WI38 (cell line): ENCODE results near the gene AACS.
"Not testable (repeated sequence)": the region's sequence is repeated elsewhere in the genome, so short reads cannot be mapped to it uniquely, and the experiment has no call there.

Experiments
- H3K4me3 ChIP-seq: 2 replicates; pipeline ENCODE4 v1.5.1; 2011; ENCODE audit warnings: low read depth, mild to moderate bottlenecking, control low read depth, low read length
- TF ChIP-seq, protein P1 (sequence below): IDR thresholded peaks from 2 replicates; pipeline ENCODE4 v1.5.1; 2012; ENCODE audit warnings: low read depth, mild to moderate bottlenecking, control low read depth, low read length

The AACS gene

DNA sequence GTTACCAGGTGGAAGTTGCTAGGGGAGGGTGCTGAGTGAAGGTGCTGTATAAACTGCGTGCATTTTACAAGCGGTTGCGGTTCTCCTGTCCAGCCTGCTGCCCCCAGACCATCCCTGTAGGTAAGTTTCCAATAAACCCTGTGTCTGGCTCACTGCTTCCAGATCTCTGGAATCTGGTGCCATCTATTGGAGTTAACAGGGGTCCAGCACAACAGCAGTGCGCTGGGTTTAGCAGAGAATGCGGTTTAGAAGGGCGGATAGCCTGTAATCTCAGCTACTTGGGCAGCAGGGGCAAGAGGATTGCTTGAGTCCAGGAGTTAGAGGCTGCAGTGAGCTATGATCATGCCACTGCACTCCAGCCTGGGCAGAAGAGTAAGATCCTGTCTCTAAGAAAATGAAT is 4.9 kb downstream of the AACS start:
- no peak overlapping the region for H3K4me3 ChIP-seq
- TF ChIP-seq, protein P1, sequence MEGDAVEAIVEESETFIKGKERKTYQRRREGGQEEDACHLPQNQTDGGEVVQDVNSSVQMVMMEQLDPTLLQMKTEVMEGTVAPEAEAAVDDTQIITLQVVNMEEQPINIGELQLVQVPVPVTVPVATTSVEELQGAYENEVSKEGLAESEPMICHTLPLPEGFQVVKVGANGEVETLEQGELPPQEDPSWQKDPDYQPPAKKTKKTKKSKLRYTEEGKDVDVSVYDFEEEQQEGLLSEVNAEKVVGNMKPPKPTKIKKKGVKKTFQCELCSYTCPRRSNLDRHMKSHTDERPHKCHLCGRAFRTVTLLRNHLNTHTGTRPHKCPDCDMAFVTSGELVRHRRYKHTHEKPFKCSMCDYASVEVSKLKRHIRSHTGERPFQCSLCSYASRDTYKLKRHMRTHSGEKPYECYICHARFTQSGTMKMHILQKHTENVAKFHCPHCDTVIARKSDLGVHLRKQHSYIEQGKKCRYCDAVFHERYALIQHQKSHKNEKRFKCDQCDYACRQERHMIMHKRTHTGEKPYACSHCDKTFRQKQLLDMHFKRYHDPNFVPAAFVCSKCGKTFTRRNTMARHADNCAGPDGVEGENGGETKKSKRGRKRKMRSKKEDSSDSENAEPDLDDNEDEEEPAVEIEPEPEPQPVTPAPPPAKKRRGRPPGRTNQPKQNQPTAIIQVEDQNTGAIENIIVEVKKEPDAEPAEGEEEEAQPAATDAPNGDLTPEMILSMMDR, result no peak

DNA sequence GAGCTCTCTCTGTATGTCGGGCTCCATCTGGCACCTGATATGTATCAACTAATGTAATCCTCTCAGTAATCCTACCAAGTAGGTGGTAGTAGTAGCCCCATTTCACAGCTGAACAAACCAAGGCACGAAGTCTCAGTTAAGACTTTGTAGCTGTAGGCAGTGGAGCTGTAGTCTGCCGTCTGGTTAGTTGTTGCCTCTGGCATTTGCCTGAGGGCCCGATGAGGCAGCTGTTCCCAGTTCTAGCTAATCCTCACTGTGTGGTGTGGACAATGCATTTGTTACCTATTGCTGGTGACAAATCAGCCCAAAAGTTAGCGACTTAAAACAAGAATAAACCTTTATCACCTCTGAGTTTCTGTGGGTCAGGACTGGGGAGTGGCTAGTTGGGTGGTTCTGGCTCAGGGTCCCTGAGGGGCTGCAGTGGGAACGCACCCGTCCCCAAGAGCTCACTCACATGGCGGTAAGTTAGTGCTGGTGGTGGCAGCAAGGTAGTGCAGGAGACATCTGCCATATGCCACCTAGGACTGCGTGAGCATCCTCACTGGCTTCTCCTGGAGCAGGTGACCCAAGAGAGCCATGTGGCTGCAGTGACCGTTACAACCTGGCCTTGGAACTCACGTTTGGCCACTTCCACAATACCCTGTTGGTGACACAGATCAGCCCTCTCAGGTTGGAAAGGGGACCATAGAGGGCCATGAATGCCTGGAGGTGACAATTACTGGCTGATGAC is 5.6 kb downstream of the AACS start:
- H3K4me3 ChIP-seq, result no peak overlapping the region

DNA sequence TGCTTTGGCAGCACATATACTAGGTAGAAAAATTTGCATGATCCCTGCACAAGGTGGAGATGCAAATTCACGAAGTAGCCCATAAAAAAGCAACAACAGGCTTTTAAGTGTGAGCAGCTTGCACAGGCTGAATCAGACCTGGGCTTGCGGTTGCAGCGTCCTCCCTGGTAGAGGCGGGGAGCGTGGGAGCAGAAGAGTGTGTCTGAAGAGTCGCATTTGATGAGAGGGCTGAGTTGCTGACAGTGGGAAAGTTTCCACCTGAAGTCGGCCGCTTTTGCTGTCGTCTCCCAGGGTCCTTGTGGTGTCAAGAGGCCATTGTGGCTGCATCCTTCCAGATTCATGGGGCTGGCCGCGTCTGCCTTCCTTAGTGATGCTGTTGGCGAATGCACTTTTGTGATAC is 6.2 kb downstream of the AACS start:
- TF ChIP-seq, protein P1, result no peak
- no peak overlapping the region for H3K4me3 ChIP-seq

More for the DNA sequence above, 5.6 kb downstream of the AACS start:
- TF ChIP-seq, protein P1, result no peak

DNA sequence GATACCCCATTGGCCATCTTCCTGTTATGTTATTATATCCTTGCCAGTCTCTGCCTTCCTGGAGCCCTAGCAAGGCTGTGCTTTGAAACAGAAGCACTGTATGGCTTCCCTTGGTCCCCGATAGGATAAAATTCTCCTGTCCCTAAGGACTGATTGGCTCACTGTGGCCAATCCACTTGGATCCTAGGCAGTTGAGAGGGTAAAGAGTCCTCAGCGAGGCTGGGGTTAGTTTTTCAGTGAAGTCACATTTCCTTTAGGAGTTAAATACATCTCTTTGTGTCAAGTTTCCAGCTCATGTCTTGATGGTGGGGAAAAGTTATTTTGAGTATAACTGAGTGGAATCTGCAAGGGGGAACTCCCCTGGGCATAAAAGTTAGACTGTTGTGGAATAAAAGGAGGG is 7.3 kb downstream of the AACS start:
- H3K4me3 ChIP-seq, result no peak overlapping the region
- TF ChIP-seq, protein P1, result no peak

DNA sequence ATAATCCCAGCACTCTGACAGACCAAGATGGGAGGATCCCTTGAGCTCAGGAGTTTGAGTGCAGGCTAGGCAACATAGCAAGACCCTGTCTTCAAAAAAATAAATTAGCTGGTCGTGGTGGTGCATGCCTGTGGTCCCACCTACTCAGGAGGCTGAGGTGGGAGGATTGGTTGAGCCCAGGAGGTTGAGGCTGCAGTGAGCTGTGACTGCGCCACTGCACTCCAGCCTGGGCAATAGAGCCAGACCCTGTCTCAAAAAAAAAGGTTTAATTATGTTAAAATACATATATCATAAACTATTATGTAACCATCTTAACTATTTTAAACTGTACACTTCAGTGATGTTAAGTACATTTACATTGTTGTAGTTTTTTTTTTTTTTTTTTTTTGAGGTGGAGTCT is 9.1 kb downstream of the AACS start:
- H3K4me3 ChIP-seq, result not testable (repeated sequence)

DNA sequence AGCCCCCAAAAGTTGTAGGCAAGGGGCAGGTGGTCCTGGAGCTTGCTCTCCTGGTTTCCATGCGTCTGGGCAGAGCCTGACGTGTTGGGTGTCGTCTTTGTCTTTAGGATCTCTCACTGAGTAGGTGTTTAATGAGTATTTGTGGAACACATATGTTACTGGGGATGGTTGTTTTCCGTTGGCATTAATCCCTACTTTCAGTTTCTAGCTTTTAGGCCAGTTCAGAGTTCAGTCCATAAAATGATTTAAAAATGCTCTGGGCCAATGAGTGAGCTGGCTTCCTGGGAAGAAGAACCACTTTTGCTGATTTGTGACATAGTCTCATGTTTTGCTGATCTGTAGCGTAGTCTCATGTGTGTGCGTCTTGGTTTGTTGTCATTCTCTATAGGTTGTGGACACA is 10.9 kb downstream of the AACS start:
- TF ChIP-seq, protein P1, result no peak
- no peak overlapping the region for H3K4me3 ChIP-seq

DNA sequence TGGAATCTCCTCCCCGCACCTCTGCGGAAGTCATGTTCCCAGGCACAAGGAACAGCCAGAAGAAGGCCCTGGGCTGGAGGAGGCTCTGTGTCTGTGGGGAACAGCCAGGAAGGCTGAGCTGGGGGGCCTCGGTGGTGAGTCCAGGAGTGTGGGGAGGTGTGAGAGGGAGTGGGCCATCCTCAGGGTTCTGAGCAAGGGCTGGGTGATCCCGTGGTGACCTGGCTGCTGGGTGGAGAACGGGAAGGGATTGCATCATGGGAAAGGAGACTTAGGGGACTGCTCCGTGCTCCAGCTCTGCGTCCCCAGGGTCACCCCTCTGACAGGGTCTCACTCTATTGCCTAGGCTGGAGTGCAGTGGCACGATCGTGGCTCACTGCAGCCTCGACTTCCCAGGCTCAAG is 13.8 kb downstream of the AACS start:
- TF ChIP-seq, protein P1, result no peak
- H3K4me3 ChIP-seq, result no peak overlapping the region
